H1 (cell line): ENCODE data around the gene ANXA6. TPM values are rescaled to one million over a fixed set of nuclear protein-coding genes. Genes with fewer than 3 reads are reported as not detected.

ENCODE experiments used
- SIRT6 ChIP-seq: IDR thresholded peaks from one replicate; pipeline ENCODE4 v1.7.1; 2012; ENCODE audit warnings: low read length, inconsistent platforms
- SUZ12 ChIP-seq: fragments of 200-600 bp; sonication (generic); IDR thresholded peaks from 2 replicates; pipeline ENCODE4 v1.6.1; 2012; ENCODE audit warnings: mild to moderate bottlenecking, inconsistent platforms, low read length, moderate library complexity, mixed read lengths
- TEAD4 ChIP-seq: IDR thresholded peaks from 2 replicates; pipeline ENCODE4 v1.6.1; 2012; ENCODE audit warnings: low read depth, low read length, inconsistent platforms, mixed read lengths
- polyA plus RNA-seq, 7 experiments: library from polyadenylated mRNA; depleted of rRNA in 3 of 7; stranded (reverse) in 5 of 7; unstranded in 2 of 7; fragments of >200 nt in 5 of 7; fragments of 200-250 nt in 2 of 7; gene quantifications; 1 replicate in 5 of 7; 2 replicates in 1 of 7; 4 replicates in 1 of 7; pipeline versions ENCODE4 v1.2.1 to v1.2.3, GENCODE V29; 2011 to 2013; ENCODE audit warnings: missing spikeins in 2 of 7, mixed read lengths in 2 of 7
- total RNA-seq: library from RNA; stranded (reverse); fragmentation: NEBNext Ultra II Directional; extraction: Animal tissue kit (Norgen Biotek cat#: 25700); gene quantifications from 2 replicates; pipeline ENCODE4 v1.2.1, GENCODE V29; 2021

Gene ANXA6
- total and polyA plus RNA-seq, 2 of the 8 experiments (the other 6 are each of a cell fraction or from before 2014, with no cell fraction given), result 61.3 to 78.6 TPM

GRCh38 chr5:151186052-151186451, 28.5 kb upstream of the ANXA6 start (continued):
- TF ChIP-seq TEAD4 (no peak), SUZ12 (no peak), SIRT6 (no peak)
